Neural crest cell (in vitro differentiated cells): ENCODE measurements around the gene E2F8. TPM values are rescaled to one million over a fixed set of nuclear protein-coding genes. Genes with fewer than 3 reads are reported as not detected.
A peak's percentile ranks its signal among the peaks of the same experiment; 100 is the strongest.
"Not testable (repeated sequence)": the region's sequence is repeated elsewhere in the genome, so short reads cannot be mapped to it uniquely, and the experiment has no call there.

ENCODE experiments used
- DNase-seq: peaks from one replicate; pipeline ENCODE4 v3.0.0; 2021; ENCODE audit warnings: low read depth, mixed read lengths, low spot score
- H3K27ac Mint-ChIP-seq: one replicate; pipeline ENCODE4 v1.8.0; 2021; ENCODE audit warnings: mild to moderate bottlenecking, mixed read lengths; ENCODE audit not compliant: unreplicated experiment
- H3K27me3 Mint-ChIP-seq: 2 replicates; pipeline ENCODE4 v1.8.0; 2021; ENCODE audit warnings: low read depth, mild to moderate bottlenecking, mixed read lengths
- H3K36me3 Mint-ChIP-seq: 2 replicates; pipeline ENCODE4 v1.8.0; 2021; ENCODE audit warnings: low read depth, mild to moderate bottlenecking, mixed read lengths
- H3K4me1 Mint-ChIP-seq: 2 replicates; pipeline ENCODE4 v1.8.0; 2021; ENCODE audit warnings: mixed read lengths
- H3K4me3 Mint-ChIP-seq: one replicate; pipeline ENCODE4 v1.8.0; 2021; ENCODE audit warnings: mild to moderate bottlenecking, mixed read lengths
- H3K9me3 Mint-ChIP-seq: 2 replicates; pipeline ENCODE4 v1.8.0; 2021; ENCODE audit warnings: mixed read lengths
- total RNA-seq: library from RNA; stranded (reverse); gene quantifications from 2 replicates; pipeline ENCODE4 v1.2.1, GENCODE V29; 2021
- TF ChIP-seq, protein P1 (sequence below): fragments of 200-600 bp; sonication (generic); conservative IDR thresholded peaks from 2 replicates; pipeline ENCODE4 v1.5.0; 2021; ENCODE audit warnings: antibody characterized with exemption, mild to moderate bottlenecking

Gene E2F8
- total RNA-seq, 1 donor from 2014 or later, result 11.5 TPM

DNA sequence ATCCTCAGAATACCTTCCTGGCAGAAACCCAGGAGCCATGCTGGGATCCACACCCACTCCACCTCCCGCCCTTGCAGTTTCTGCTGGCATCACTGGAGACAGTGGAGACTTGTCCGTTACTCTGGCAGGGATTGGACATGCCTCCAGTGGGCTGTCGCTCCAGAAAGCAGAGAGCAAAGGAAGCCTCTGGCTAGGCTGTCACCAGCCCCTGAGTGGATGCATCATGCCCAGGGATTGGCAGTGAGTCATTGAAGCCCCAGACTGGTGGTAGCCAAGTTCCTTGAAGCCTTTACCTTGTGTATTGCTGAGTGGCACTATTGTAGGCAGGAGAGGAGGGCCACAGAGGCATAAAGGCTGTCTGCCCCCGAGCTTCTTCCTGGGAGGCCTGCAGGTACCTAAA is 34.8 kb upstream of the E2F8 start:
- TF ChIP-seq, protein P1, sequence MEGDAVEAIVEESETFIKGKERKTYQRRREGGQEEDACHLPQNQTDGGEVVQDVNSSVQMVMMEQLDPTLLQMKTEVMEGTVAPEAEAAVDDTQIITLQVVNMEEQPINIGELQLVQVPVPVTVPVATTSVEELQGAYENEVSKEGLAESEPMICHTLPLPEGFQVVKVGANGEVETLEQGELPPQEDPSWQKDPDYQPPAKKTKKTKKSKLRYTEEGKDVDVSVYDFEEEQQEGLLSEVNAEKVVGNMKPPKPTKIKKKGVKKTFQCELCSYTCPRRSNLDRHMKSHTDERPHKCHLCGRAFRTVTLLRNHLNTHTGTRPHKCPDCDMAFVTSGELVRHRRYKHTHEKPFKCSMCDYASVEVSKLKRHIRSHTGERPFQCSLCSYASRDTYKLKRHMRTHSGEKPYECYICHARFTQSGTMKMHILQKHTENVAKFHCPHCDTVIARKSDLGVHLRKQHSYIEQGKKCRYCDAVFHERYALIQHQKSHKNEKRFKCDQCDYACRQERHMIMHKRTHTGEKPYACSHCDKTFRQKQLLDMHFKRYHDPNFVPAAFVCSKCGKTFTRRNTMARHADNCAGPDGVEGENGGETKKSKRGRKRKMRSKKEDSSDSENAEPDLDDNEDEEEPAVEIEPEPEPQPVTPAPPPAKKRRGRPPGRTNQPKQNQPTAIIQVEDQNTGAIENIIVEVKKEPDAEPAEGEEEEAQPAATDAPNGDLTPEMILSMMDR, result no peak
- no peaks in the 10 kb centered on the region for H3K4me1 Mint-ChIP-seq
- H3K27ac Mint-ChIP-seq, result no peak overlapping the region
- DNase-seq, result no peak
- no peaks in the 10 kb centered on the region for H3K36me3 Mint-ChIP-seq
- H3K27me3 Mint-ChIP-seq, result peaks cover 18% of the 10 kb centered on the region
- H3K9me3 Mint-ChIP-seq, result no peaks in the 10 kb centered on the region
- no peak overlapping the region for H3K4me3 Mint-ChIP-seq

DNA sequence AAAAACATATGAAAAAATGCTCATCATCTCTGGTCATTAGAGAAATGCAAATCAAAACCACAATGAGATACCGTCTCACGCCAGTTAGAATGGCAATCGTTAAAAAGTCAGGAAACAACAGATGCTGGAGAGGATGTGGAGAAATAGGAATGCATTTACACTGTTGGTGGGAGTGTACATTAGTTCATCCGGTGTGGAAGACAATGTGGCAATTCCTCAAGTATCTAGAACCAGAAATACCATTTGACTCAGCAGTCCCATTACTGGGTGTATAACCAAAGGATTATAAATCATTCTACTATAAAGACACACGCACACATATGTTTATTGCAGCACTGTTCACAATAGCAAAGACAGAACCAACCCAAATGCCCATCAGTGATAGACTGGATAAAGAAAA is 32.5 kb upstream of the E2F8 start:
- H3K36me3 Mint-ChIP-seq, H3K9me3 Mint-ChIP-seq, H3K27ac Mint-ChIP-seq, DNase-seq, H3K4me1 Mint-ChIP-seq, H3K4me3 Mint-ChIP-seq: not testable (repeated sequence)
- H3K27me3 Mint-ChIP-seq, result peaks cover 18% of the 10 kb centered on the region

DNA sequence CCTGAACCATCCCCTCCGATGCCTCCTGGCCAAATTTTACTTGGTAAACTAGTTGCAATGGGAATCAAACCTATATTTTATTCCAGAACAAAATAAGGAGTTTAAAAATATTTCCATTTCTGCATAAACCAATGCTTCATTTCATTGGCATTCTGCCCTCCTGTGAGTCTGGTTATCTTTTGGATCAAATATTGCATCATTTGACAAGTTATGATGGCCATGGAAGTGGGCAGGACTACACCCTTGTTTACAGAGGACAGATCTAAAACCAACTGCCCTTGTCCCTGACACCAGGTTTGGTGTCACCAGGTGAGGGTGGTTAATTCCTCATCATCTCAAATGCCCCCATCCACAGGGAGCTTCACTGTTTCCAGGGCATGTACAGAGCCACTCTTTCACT is 28.2 kb upstream of the E2F8 start:
- Mint-ChIP-seq H3K4me1 (no peaks in the 10 kb centered on the region), H3K4me3 (no peak overlapping the region)

DNA sequence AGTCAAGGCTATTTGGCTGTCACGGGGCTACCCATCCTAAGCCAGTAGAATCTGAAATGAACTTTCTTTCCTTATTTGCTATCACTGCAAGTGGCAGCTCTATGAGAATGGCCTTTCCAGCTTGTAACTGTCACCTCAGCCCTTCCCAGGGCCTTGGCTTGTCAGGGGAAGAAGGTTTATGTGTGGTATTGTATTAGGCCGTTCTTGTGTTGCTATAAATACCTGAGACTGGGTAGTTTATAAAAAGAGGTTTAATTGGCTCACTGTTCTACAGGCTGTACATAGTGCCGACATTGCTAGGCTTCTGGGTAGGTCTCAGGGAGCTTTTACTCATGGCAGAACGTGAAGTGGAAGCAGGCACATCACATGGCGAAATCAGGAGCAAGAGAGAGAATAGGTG is 26.8 kb upstream of the E2F8 start:
- Mint-ChIP-seq H3K4me1 (peaks cover under 1% of the 10 kb centered on the region), H3K9me3 (no peaks in the 10 kb centered on the region), H3K27ac (no peak overlapping the region), H3K4me3 (no peak overlapping the region), H3K36me3 (no peaks in the 10 kb centered on the region), H3K27me3 (peaks cover 13% of the 10 kb centered on the region)
- DNase-seq, result no peak
- TF ChIP-seq, protein P1, result no peak

More for the DNA sequence above, 28.2 kb upstream of the E2F8 start:
- H3K27ac Mint-ChIP-seq, result no peak overlapping the region
- DNase-seq, result no peak
- peaks cover 16% of the 10 kb centered on the region for H3K27me3 Mint-ChIP-seq
- H3K36me3 Mint-ChIP-seq, result no peaks in the 10 kb centered on the region
- no peaks in the 10 kb centered on the region for H3K9me3 Mint-ChIP-seq
- TF ChIP-seq, protein P1, result no peak

DNA sequence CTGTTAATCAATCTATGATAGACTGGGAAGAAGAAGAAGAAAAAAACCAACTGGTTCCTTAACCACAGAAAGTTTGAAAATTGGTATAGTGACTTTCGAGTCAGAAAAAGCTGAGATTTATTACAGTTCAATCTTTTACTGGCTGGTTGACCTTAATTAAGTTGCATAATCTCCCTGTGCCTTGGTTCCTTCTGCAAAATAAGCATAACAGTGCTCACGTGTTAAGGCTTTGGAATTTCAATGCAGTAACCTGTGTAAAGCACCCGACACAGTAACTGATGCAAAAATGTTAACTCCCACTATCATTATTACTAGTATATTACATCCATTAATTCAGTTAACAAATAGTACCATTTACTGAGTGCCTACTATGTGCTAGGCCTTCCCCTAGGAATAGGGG is 22.6 kb upstream of the E2F8 start:
- Mint-ChIP-seq H3K36me3 (no peaks in the 10 kb centered on the region), H3K9me3 (no peaks in the 10 kb centered on the region), H3K27me3 (no peaks in the 10 kb centered on the region), H3K4me3 (no peak overlapping the region), H3K27ac (no peak overlapping the region), H3K4me1 (peaks cover 23% of the 10 kb centered on the region)
- no peak for DNase-seq
- TF ChIP-seq, protein P1, result no peak

DNA sequence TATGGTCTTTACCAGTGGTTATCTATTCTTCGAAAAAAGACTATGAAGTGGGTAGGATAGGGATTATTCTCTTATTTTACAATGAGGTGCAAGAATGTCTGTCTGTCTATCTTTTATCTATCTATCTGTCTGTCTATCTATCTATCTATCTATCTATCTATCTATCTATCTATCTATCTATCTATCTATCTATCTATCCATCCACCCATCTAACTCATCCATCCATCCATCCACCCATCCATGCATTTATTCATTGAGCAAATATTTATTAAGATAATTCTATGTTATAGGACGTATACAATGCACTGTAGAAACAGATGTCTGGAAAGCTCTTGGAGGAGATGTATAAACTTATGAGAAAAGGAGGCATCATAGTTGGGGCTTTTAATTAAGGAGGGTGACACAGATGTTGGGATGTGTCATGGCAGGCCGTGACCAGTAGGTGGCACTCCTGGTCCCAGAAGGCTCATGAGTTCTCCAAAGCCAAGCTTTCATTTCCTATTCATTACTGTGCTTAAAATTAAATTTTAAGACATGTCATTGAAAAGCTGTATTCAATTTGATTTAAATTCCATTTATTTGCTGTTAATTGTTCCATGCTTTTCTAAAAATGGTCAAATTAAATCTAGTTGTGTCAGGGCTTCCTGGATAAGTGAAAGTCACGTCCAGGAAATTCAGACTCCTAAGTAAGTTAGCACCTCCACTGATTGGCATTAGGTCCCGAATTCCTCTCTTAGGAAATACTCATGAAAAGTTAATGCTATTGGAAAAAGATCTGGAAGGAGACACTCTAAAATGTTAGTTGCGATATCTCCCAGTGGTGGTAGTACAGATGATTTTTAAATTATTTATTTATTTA is 19.0 kb upstream of the E2F8 start:
- Mint-ChIP-seq H3K36me3 (no peaks in the 10 kb centered on the region), H3K4me1 (peaks cover 23% of the 10 kb centered on the region), H3K27me3 (no peaks in the 10 kb centered on the region), H3K9me3 (peaks cover 4% of the 10 kb centered on the region), H3K27ac (no peak overlapping the region), H3K4me3 (no peak overlapping the region)
- TF ChIP-seq, protein P1, result peak; percentile 98
- peak; percentile 66 for DNase-seq
